ENCODE measurements around the gene COQ10B. TPM values are rescaled to one million over a fixed set of nuclear protein-coding genes. Genes with fewer than 3 reads are reported as not detected.
A peak's percentile ranks its signal among the peaks of the same experiment; 100 is the strongest.

The COQ10B gene
- total RNA-seq, 6 experiments from 2014 or later, result 11.7 to 23.7 (median 17.1) TPM

- intact Hi-C loops (cut with DNase I), result no loop called here
- TF ChIP-seq CTCF (IDR thresholded peaks at IDR 0.05), result no peak
- Histone ChIP-seq H3K36me3 (peaks cover 6 to 61% (median 35%) of the 10 kb centered on the region in 4 donors), H3K4me1 (peaks cover 0 to 20% (median 3%) of the 10 kb centered on the region in 4 donors), H3K27me3 (no peaks in the 10 kb centered on the region), H3K4me3 (no peak overlapping the region), H3K9me3 (no peaks in the 10 kb centered on the region), H3K27ac (peak overlapping the region in 1 of 3 donors; percentile 100)
- ATAC-seq, result no peak
- no peak for DNase-seq
These were observed 43.3 kb downstream of the COQ10B start for GRCh38 chr2:197496695-197497094.

GRCh38 chr2:197497326-197497725 is 44.0 kb downstream of the COQ10B start:
- DNase-seq, result no peak
- Histone ChIP-seq H3K4me3 (peak overlapping the region in 1 of 3 donors; percentile 70), H3K27me3 (no peaks in the 10 kb centered on the region), H3K27ac (peak overlapping the region in 2 of 3 donors; percentile 100), H3K36me3 (peaks cover 5 to 54% (median 30%) of the 10 kb centered on the region in 4 donors), H3K4me1 (peaks cover 0 to 25% (median 3%) of the 10 kb centered on the region in 4 donors), H3K9me3 (no peaks in the 10 kb centered on the region)
- TF ChIP-seq CTCF (IDR thresholded peaks at IDR 0.05), result no peak
- TF ChIP-seq POLR2A (IDR thresholded peaks at IDR 0.05), result no peak
- WGBS (ENCODE audit: insufficient coverage, low coverage, low lambda C conversion rate, missing lambda C conversion rate), result 5% methylated on average over 2 of the region's 2 CpGs
- no peak for ATAC-seq
- intact Hi-C loops (cut with DNase I), result no loop called here

- Histone ChIP-seq H3K4me1 (peaks cover 0 to 30% (median 3%) of the 10 kb centered on the region in 4 donors), H3K9me3 (no peaks in the 10 kb centered on the region), H3K27me3 (no peaks in the 10 kb centered on the region), H3K36me3 (peaks cover 5 to 49% (median 22%) of the 10 kb centered on the region in 4 donors), H3K4me3 (peak overlapping the region; percentile 70 to 87 (median 81)), H3K27ac (peak overlapping the region; percentile 100)
- intact Hi-C loops (cut with DNase I), result no loop called here
- ATAC-seq (no peak), DNase-seq (no peak)
- TF ChIP-seq POLR2A (IDR thresholded peaks at IDR 0.05), result no peak
- TF ChIP-seq CTCF (IDR thresholded peaks at IDR 0.05), result no peak
- WGBS (ENCODE audit: insufficient coverage, low coverage, low lambda C conversion rate, missing lambda C conversion rate), result 15% methylated on average over 11 of the region's 14 CpGs
These were observed 45.0 kb downstream of the COQ10B start for GRCh38 chr2:197498235-197498936.

- H3K4me1 ChIP-seq, result peaks cover 0 to 30% (median 3%) of the 10 kb centered on the region in 4 donors
- WGBS (ENCODE audit: insufficient coverage, low coverage, low lambda C conversion rate, missing lambda C conversion rate), result 0% methylated on average over 14 of the region's 46 CpGs
These were observed 45.7 kb downstream of the COQ10B start for GRCh38 chr2:197498937-197499593.

More at GRCh38 chr2:197498937-197499593, 45.7 kb downstream of the COQ10B start:
- intact Hi-C loops (cut with DNase I), result no loop called here
- Histone ChIP-seq H3K4me3 (peak overlapping the region; percentile 70 to 87 (median 81)), H3K36me3 (peaks cover 4 to 49% (median 22%) of the 10 kb centered on the region in 4 donors), H3K9me3 (no peaks in the 10 kb centered on the region), H3K27me3 (no peaks in the 10 kb centered on the region), H3K27ac (peak overlapping the region; percentile 100)
- TF ChIP-seq CTCF (IDR thresholded peaks at IDR 0.05) (no peak), POLR2A (IDR thresholded peaks at IDR 0.05) (no peak)
- DNase-seq (peak; percentile 78 to 84 (median 84)), ATAC-seq (peak; percentile 9 to 49 (median 18))
